Inflammatory macrophage (primary cell): ENCODE results near the gene METTL13.
A peak's percentile ranks its signal among the peaks of the same experiment; 100 is the strongest.
"Not testable (repeated sequence)": the region's sequence is repeated elsewhere in the genome, so short reads cannot be mapped to it uniquely, and the experiment has no call there.

ENCODE experiments used
- DNase-seq, 2 donors: peaks; one replicate each; pipeline ENCODE4 v3.0.0-alpha.2; 2020 to 2022

Gene METTL13

GRCh38 chr1:171769754-171770153 is 11.7 kb upstream of the METTL13 start:
- no peak for DNase-seq

GRCh38 chr1:171772312-171772711 is 9.1 kb upstream of the METTL13 start:
- DNase-seq, result no peak

- DNase-seq, result no peak
Observed at GRCh38 chr1:171780583-171781175, 781 bp upstream of the METTL13 start.

- DNase-seq, result no peak
Observed at GRCh38 chr1:171783816-171784530, 2.5 kb downstream of the METTL13 start.

GRCh38 chr1:171784784-171785183 is 3.3 kb downstream of the METTL13 start:
- DNase-seq, result no peak

- no peak for DNase-seq
Observed at GRCh38 chr1:171785766-171786165, 4.3 kb downstream of the METTL13 start.

- no peak for DNase-seq
Observed at GRCh38 chr1:171786534-171786933, 5.1 kb downstream of the METTL13 start.

GRCh38 chr1:171787686-171788480 is 6.4 kb downstream of the METTL13 start:
- no peak for DNase-seq

GRCh38 chr1:171788696-171789095 is 7.2 kb downstream of the METTL13 start:
- no peak for DNase-seq

GRCh38 chr1:171790318-171790717 is 8.9 kb downstream of the METTL13 start:
- no peak for DNase-seq

GRCh38 chr1:171792656-171793369 is 11.4 kb downstream of the METTL13 start:
- DNase-seq, result no peak

- no peak for DNase-seq
Observed at GRCh38 chr1:171793636-171794035, 12.2 kb downstream of the METTL13 start.

GRCh38 chr1:171794085-171794484 is 12.6 kb downstream of the METTL13 start:
- peak in 1 of 2 donors; percentile 49 for DNase-seq

GRCh38 chr1:171796592-171796991 is 15.1 kb downstream of the METTL13 start:
- no peak for DNase-seq

- DNase-seq, result no peak
Observed at GRCh38 chr1:171798311-171798710, 16.9 kb downstream of the METTL13 start.

GRCh38 chr1:171798765-171799164 is 17.3 kb downstream of the METTL13 start:
- no peak for DNase-seq

- DNase-seq, result no peak
Observed at GRCh38 chr1:171799166-171799565, 17.7 kb downstream of the METTL13 start.

GRCh38 chr1:171799698-171800097 is 18.2 kb downstream of the METTL13 start:
- not testable (repeated sequence) for DNase-seq

GRCh38 chr1:171800342-171800741 is 18.9 kb downstream of the METTL13 start:
- DNase-seq, result no peak

- DNase-seq, result no peak
Observed at GRCh38 chr1:171800851-171801250, 19.4 kb downstream of the METTL13 start.

- DNase-seq, result peak; percentile 40 to 44
Observed at GRCh38 chr1:171801487-171801891, 20.0 kb downstream of the METTL13 start.

- no peak for DNase-seq
Observed at GRCh38 chr1:171802207-171802606, 20.7 kb downstream of the METTL13 start.

GRCh38 chr1:171803045-171803444 is 21.6 kb downstream of the METTL13 start:
- no peak for DNase-seq
